Neutrophil (primary cell): ENCODE data around the gene DAPK1.

Source experiments
- H3K27ac ChIP-seq: fragments of 200-600 bp; sonication (generic); 2 replicates; pipeline ENCODE4 v1.5.1; 2016; ENCODE audit warnings: mild to moderate bottlenecking, moderate library complexity
- H3K27me3 ChIP-seq: fragments of 200-600 bp; sonication (generic); 2 replicates; pipeline ENCODE4 v1.6.0; 2016; ENCODE audit warnings: mild to moderate bottlenecking
- H3K36me3 ChIP-seq: fragments of 200-600 bp; sonication (generic); 2 replicates; pipeline ENCODE4 v1.5.1; 2017
- H3K4me1 ChIP-seq, 2 experiments: fragments of 200-600 bp in 1 of 2; sonication (generic) in 1 of 2; 1 replicate in 1 of 2; 2 replicates in 1 of 2; pipeline versions ENCODE4 v1.5.1 to v1.6.1; 2013 to 2016; ENCODE audit warnings: low read depth in 1 of 2, low read length in 1 of 2, mild to moderate bottlenecking in 1 of 2, moderate library complexity in 1 of 2; ENCODE audit not compliant: control insufficient read depth in 1 of 2, insufficient read depth in 1 of 2
- H3K4me3 ChIP-seq, 2 experiments: fragments of 200-600 bp in 1 of 2; sonication (generic) in 1 of 2; 1 replicate in 1 of 2; 2 replicates in 1 of 2; pipeline ENCODE4 v1.5.1; 2013 to 2016; ENCODE audit warnings: low read depth in 1 of 2, low read length in 1 of 2, mild to moderate bottlenecking in 1 of 2, moderate library complexity in 1 of 2
- H3K9me3 ChIP-seq: fragments of 200-600 bp; sonication (generic); 2 replicates; pipeline ENCODE4 v1.5.1; 2016
- CTCF ChIP-seq: fragments of 200-600 bp; sonication (generic); IDR thresholded peaks from 2 replicates; pipeline ENCODE4 v1.5.1; 2016; ENCODE audit warnings: antibody characterized with exemption

The DAPK1 gene

GRCh38 chr9:87517732-87518131 lies 20.1 kb downstream of the DAPK1 start:
- Histone ChIP-seq H3K4me3 (no peak overlapping the region), H3K36me3 (no peaks in the 10 kb centered on the region), H3K27ac (no peak overlapping the region), H3K9me3 (no peaks in the 10 kb centered on the region), H3K27me3 (peaks cover 4% of the 10 kb centered on the region), H3K4me1 (peaks cover 41 to 45% of the 10 kb centered on the region in 2 experiments)
- no peak for TF ChIP-seq CTCF

GRCh38 chr9:87518702-87519335 lies 21.2 kb downstream of the DAPK1 start:
- H3K27me3 ChIP-seq, result peaks cover 4% of the 10 kb centered on the region
- TF ChIP-seq CTCF, result no peak
- H3K27ac ChIP-seq, result no peak overlapping the region
- no peaks in the 10 kb centered on the region for H3K36me3 ChIP-seq
- H3K4me3 ChIP-seq, result peak overlapping the region; percentile 1 to 10
- H3K9me3 ChIP-seq, result no peaks in the 10 kb centered on the region
- peaks cover 41 to 45% of the 10 kb centered on the region in 2 experiments for H3K4me1 ChIP-seq

DNA sequence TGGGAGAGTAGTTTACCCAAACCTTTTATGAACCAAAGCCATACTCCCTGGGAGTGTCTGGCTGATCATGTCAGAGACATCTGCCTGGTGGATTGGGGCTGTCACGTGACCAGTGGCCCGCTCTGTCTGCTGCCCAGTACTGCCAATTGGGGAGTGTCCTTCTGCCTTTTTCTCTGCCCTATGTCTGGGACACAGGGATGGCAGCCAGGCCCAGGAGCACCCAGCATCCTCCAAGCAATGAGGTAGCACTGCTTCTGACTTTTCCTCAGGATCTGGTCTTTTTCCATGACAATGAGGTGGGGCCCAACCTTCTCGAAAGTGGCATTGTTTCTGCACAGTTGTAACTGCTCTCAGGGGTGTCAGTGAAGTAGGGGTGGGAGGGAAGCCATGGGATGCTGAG lies 21.8 kb downstream of the DAPK1 start:
- H3K4me1 ChIP-seq, result peaks cover 41 to 45% of the 10 kb centered on the region in 2 experiments
- H3K4me3 ChIP-seq, result no peak overlapping the region
- TF ChIP-seq CTCF, result no peak
- H3K27ac ChIP-seq, result no peak overlapping the region
- H3K9me3 ChIP-seq, result no peaks in the 10 kb centered on the region
- peaks cover 4% of the 10 kb centered on the region for H3K27me3 ChIP-seq
- no peaks in the 10 kb centered on the region for H3K36me3 ChIP-seq

- no peak for TF ChIP-seq CTCF
- peaks cover 39 to 41% of the 10 kb centered on the region in 2 experiments for H3K4me1 ChIP-seq
- no peaks in the 10 kb centered on the region for H3K36me3 ChIP-seq
- no peak overlapping the region for H3K27ac ChIP-seq
- no peak overlapping the region for H3K4me3 ChIP-seq
- peaks cover 4% of the 10 kb centered on the region for H3K27me3 ChIP-seq
- no peaks in the 10 kb centered on the region for H3K9me3 ChIP-seq
Measured at GRCh38 chr9:87520172-87520683, 22.6 kb downstream of the DAPK1 start.

DNA sequence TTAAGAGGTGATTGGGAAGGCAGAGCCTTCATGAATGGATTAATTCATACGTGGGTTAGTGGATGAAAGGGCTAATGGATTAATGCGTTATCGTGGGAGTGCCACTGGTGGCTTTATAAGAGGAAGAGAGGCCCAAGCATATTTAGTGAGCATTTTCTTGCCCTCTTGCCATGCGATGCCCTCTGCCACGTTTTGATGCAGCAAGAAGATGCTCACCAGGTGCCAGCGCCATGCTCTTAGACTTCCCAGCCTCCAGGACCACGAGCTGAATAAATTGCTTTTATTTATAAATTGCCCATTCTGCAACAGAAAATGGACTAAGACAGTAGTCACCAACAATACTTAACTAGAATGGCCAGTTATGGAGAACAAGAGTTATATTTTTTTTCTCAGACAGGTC lies 24.2 kb downstream of the DAPK1 start:
- no peak for TF ChIP-seq CTCF
- peaks cover 4% of the 10 kb centered on the region for H3K27me3 ChIP-seq
- H3K36me3 ChIP-seq, result no peaks in the 10 kb centered on the region
- H3K4me3 ChIP-seq, result no peak overlapping the region
- peaks cover 23 to 25% of the 10 kb centered on the region in 2 experiments for H3K4me1 ChIP-seq
- H3K9me3 ChIP-seq, result no peaks in the 10 kb centered on the region
- H3K27ac ChIP-seq, result no peak overlapping the region
